ENCODE data around the gene APEH.

Gene APEH

GRCh38 chr3:49673715-49674496 lies at the start of gene APEH:
APEH (plus strand) TSS chr3:49674351; CDS start chr3:49674402, 51 bp downstream.
- no peak for DNase-seq

- DNase-seq: no peak
These were observed 49.1 kb upstream of the APEH start for GRCh38 chr3:49625071-49625470.

- DNase-seq: no peak
These were observed 48.0 kb upstream of the APEH start for GRCh38 chr3:49626101-49626581.

- DNase-seq: no peak
These were observed 47.4 kb upstream of the APEH start for GRCh38 chr3:49626796-49627195.

GRCh38 chr3:49627634-49628033 lies 46.5 kb upstream of the APEH start:
- DNase-seq: no peak

GRCh38 chr3:49628249-49628648 lies 45.9 kb upstream of the APEH start:
- no peak for DNase-seq

- no peak for DNase-seq
These were observed 44.7 kb upstream of the APEH start for GRCh38 chr3:49629451-49629850.

GRCh38 chr3:49629866-49630265 lies 44.3 kb upstream of the APEH start:
- no peak for DNase-seq

GRCh38 chr3:49630784-49631183 lies 43.4 kb upstream of the APEH start:
- no peak for DNase-seq

- DNase-seq: no peak
These were observed 39.4 kb upstream of the APEH start for GRCh38 chr3:49634736-49635135.

GRCh38 chr3:49636883-49637609 lies 37.1 kb upstream of the APEH start:
- DNase-seq: no peak

GRCh38 chr3:49638445-49638844 lies 35.7 kb upstream of the APEH start:
- no peak for DNase-seq

- no peak for DNase-seq
These were observed 34.6 kb upstream of the APEH start for GRCh38 chr3:49639551-49639950.

GRCh38 chr3:49641292-49641691 lies 32.9 kb upstream of the APEH start:
- no peak for DNase-seq

GRCh38 chr3:49641921-49642707 lies 32.0 kb upstream of the APEH start:
- no peak for DNase-seq

GRCh38 chr3:49642708-49643145 lies 31.4 kb upstream of the APEH start:
- no peak for DNase-seq

- no peak for DNase-seq
These were observed 29.5 kb upstream of the APEH start for GRCh38 chr3:49644684-49645083.

GRCh38 chr3:49646236-49646635 lies 27.9 kb upstream of the APEH start:
- no peak for DNase-seq

- DNase-seq: no peak
These were observed 26.4 kb upstream of the APEH start for GRCh38 chr3:49647741-49648140.

- no peak for DNase-seq
These were observed 25.7 kb upstream of the APEH start for GRCh38 chr3:49648354-49649019.

GRCh38 chr3:49649576-49649975 lies 24.6 kb upstream of the APEH start:
- DNase-seq: no peak

- no peak for DNase-seq
These were observed 24.0 kb upstream of the APEH start for GRCh38 chr3:49650177-49650576.

GRCh38 chr3:49650637-49651036 lies 23.5 kb upstream of the APEH start:
- no peak for DNase-seq
